DMS114 treated with DMSO at 0.1 percent for 48 hours (cell line): ENCODE results near the gene IGSF23.
A peak's percentile ranks its signal among the peaks of the same experiment; 100 is the strongest.

Source experiments
- DNase-seq: peaks from one replicate; lab custom pipeline; 2025; ENCODE audit not compliant: unreplicated experiment; lab: John Stamatoyannopoulos, UW

Gene IGSF23

GRCh38 chr19:44637390-44637764 is 24.0 kb downstream of the IGSF23 start:
- DNase-seq: no peak

GRCh38 chr19:44640518-44640917 is 27.2 kb downstream of the IGSF23 start:
- no peak for DNase-seq

GRCh38 chr19:44641501-44642265 is 28.3 kb downstream of the IGSF23 start:
- no peak for DNase-seq

- no peak for DNase-seq
Measured at GRCh38 chr19:44642377-44642776, 29.0 kb downstream of the IGSF23 start.

- DNase-seq: peak; percentile 19
Measured at GRCh38 chr19:44643605-44644401, 30.4 kb downstream of the IGSF23 start, which contains the start of gene PVR. TSS of gene PVR (plus strand) at chr19:44643910. CDS start at chr19:44644097, 187 bp downstream.

GRCh38 chr19:44644402-44645016 is 31.1 kb downstream of the IGSF23 start:
- DNase-seq: no peak

GRCh38 chr19:44645407-44646048 is 32.2 kb downstream of the IGSF23 start:
- DNase-seq: no peak

GRCh38 chr19:44646049-44646416 is 32.7 kb downstream of the IGSF23 start:
- no peak for DNase-seq

- DNase-seq: no peak
Measured at GRCh38 chr19:44647144-44647543, 33.8 kb downstream of the IGSF23 start.

GRCh38 chr19:44648631-44649251 is 35.4 kb downstream of the IGSF23 start:
- DNase-seq: no peak

- DNase-seq: no peak
Measured at GRCh38 chr19:44649578-44650145, 36.3 kb downstream of the IGSF23 start.

- no peak for DNase-seq
Measured at GRCh38 chr19:44653343-44653742, 40.0 kb downstream of the IGSF23 start.

- DNase-seq: no peak
Measured at GRCh38 chr19:44653977-44654774, 40.8 kb downstream of the IGSF23 start.

- no peak for DNase-seq
Measured at GRCh38 chr19:44657211-44657921, 44.0 kb downstream of the IGSF23 start.

GRCh38 chr19:44658069-44658733 is 44.8 kb downstream of the IGSF23 start:
- DNase-seq: no peak

- DNase-seq: no peak
Measured at GRCh38 chr19:44660081-44660480, 46.7 kb downstream of the IGSF23 start.

- no peak for DNase-seq
Measured at GRCh38 chr19:44661205-44661604, 47.8 kb downstream of the IGSF23 start.

- no peak for DNase-seq
Measured at GRCh38 chr19:44661904-44662303, 48.5 kb downstream of the IGSF23 start.
